HEK293 (cell line): ENCODE data around the gene MBOAT7.

Experiments
- CTCF ChIA-PET: fragments of 350-600 bp; formaldehyde crosslinking; extraction: SDS; loops from one replicate; lab custom pipeline; 2021; ENCODE audit warnings: antibody characterized with exemption; lab: Yijun Ruan, JAX
- POLR2A ChIA-PET: fragments of 300-600 bp; formaldehyde crosslinking; extraction: SDS; loops from one replicate; lab custom pipeline; 2020; ENCODE audit warnings: antibody characterized with exemption, inconsistent platforms; lab: Yijun Ruan, JAX
- H3K27ac ChIP-seq: fragments of 200-500 bp; sonication (Bioruptor generic); 2 replicates; pipeline ENCODE4 v1.5.1; 2014; ENCODE audit warnings: low read depth, low read length, control low read depth, inconsistent platforms; ENCODE audit errors: extremely low read depth
- H3K36me3 ChIP-seq, 2 experiments: fragments of 200-500 bp in 1 of 2; sonication (Bioruptor generic) in 1 of 2; 1 replicate in 1 of 2; 2 replicates in 1 of 2; pipeline ENCODE4 v1.5.1; 2014 to 2017; ENCODE audit warnings: inconsistent platforms in 2 of 2, low read length in 2 of 2; ENCODE audit not compliant: control insufficient read depth in 2 of 2, insufficient read depth in 1 of 2
- H3K4me1 ChIP-seq: fragments of 200-500 bp; sonication (Bioruptor generic); 2 replicates; pipeline ENCODE4 v1.5.1; 2014; ENCODE audit warnings: mild to moderate bottlenecking, low read length, inconsistent platforms; ENCODE audit not compliant: control insufficient read depth, insufficient read depth
- H3K4me3 ChIP-seq: 2 replicates; pipeline ENCODE4 v1.5.1; 2011; ENCODE audit warnings: low read depth, mild to moderate bottlenecking, control low read depth, low read length, moderate library complexity
- H3K9me3 ChIP-seq: fragments of 200-500 bp; sonication (Bioruptor generic); 2 replicates; pipeline ENCODE4 v1.5.1; 2014; ENCODE audit warnings: low read depth, low read length, inconsistent platforms; ENCODE audit not compliant: control insufficient read depth, insufficient read depth
- EGR2 ChIP-seq: fragments of 450-650 bp; formaldehyde crosslinking; IDR thresholded peaks from 2 replicates; pipeline ENCODE4 v1.5.1; 2016; ENCODE audit warnings: low read depth, missing biosample characterization, missing genetic modification characterization
- GLIS2 ChIP-seq: fragments of 450-650 bp; formaldehyde crosslinking; IDR thresholded peaks from 2 replicates; pipeline ENCODE4 v1.5.1; 2016; ENCODE audit warnings: missing biosample characterization, missing genetic modification characterization
- PRDM4 ChIP-seq: fragments of 450-650 bp; formaldehyde crosslinking; IDR thresholded peaks from 2 replicates; pipeline ENCODE4 v1.5.1; 2017; ENCODE audit warnings: missing biosample characterization, missing genetic modification characterization
- SETDB1 ChIP-seq: IDR thresholded peaks from one replicate; pipeline ENCODE4 v1.6.1; 2017; ENCODE audit warnings: mild to moderate bottlenecking, low read length, moderate library complexity, mixed read lengths; ENCODE audit not compliant: insufficient read length
- SP7 ChIP-seq: fragments of 450-650 bp; formaldehyde crosslinking; IDR thresholded peaks from 2 replicates; pipeline ENCODE4 v1.5.1; 2016; ENCODE audit warnings: missing biosample characterization, missing genetic modification characterization
- ZBTB7A ChIP-seq: fragments of 450-650 bp; formaldehyde crosslinking; IDR thresholded peaks from 2 replicates; pipeline ENCODE4 v1.5.1; 2016; ENCODE audit warnings: low read depth, missing biosample characterization, missing genetic modification characterization
- ZBTB8A ChIP-seq: fragments of 450-650 bp; formaldehyde crosslinking; IDR thresholded peaks from 2 replicates; pipeline ENCODE4 v1.5.1; 2016; ENCODE audit warnings: missing biosample characterization, missing genetic modification characterization
- ZFHX2 ChIP-seq: fragments of 450-650 bp; formaldehyde crosslinking; conservative IDR thresholded peaks from 2 replicates; pipeline ENCODE4 v1.5.1; 2016; ENCODE audit warnings: missing biosample characterization, missing genetic modification characterization
- ZNF292 ChIP-seq: fragments of 450-650 bp; formaldehyde crosslinking; IDR thresholded peaks from 2 replicates; pipeline ENCODE4 v1.5.1; 2016; ENCODE audit warnings: low read depth, missing biosample characterization, missing genetic modification characterization, borderline replicate concordance
- ZNF362 ChIP-seq: fragments of 450-650 bp; formaldehyde crosslinking; IDR thresholded peaks from 2 replicates; pipeline ENCODE4 v1.5.1; 2016; ENCODE audit warnings: missing biosample characterization, missing genetic modification characterization
- ZNF449 ChIP-seq: fragments of 450-650 bp; formaldehyde crosslinking; IDR thresholded peaks from 2 replicates; pipeline ENCODE4 v1.5.1; 2017; ENCODE audit warnings: missing biosample characterization, mild to moderate bottlenecking, missing genetic modification characterization, moderate library complexity
- ZNF510 ChIP-seq: fragments of 450-650 bp; formaldehyde crosslinking; IDR thresholded peaks from 2 replicates; pipeline ENCODE4 v1.5.1; 2018; ENCODE audit warnings: mild to moderate bottlenecking, missing genetic modification characterization, missing biosample characterization; ENCODE audit not compliant: insufficient replicate concordance
- ZNF544 ChIP-seq: fragments of 450-650 bp; formaldehyde crosslinking; IDR thresholded peaks from 2 replicates; pipeline ENCODE4 v1.5.0; 2017; ENCODE audit warnings: missing biosample characterization, missing genetic modification characterization
- ZNF558 ChIP-seq: fragments of 450-650 bp; formaldehyde crosslinking; IDR thresholded peaks from 2 replicates; pipeline ENCODE4 v1.5.1; 2016; ENCODE audit warnings: missing biosample characterization, missing genetic modification characterization
- ZNF639 ChIP-seq: fragments of 450-650 bp; formaldehyde crosslinking; IDR thresholded peaks from 2 replicates; pipeline ENCODE4 v1.5.1; 2016; ENCODE audit warnings: missing biosample characterization, missing genetic modification characterization
- ZNF664 ChIP-seq: fragments of 450-650 bp; formaldehyde crosslinking; IDR thresholded peaks from 2 replicates; pipeline ENCODE4 v1.5.1; 2016; ENCODE audit warnings: missing biosample characterization, missing genetic modification characterization
- ZNF837 ChIP-seq: fragments of 450-650 bp; formaldehyde crosslinking; IDR thresholded peaks from 2 replicates; pipeline ENCODE4 v1.5.1; 2016; ENCODE audit warnings: missing biosample characterization, missing genetic modification characterization

MBOAT7 gene

GRCh38 chr19:54147676-54148075, 41.7 kb downstream of the MBOAT7 start:
- TF ChIP-seq ZNF449 (tag by site-specific recombination) (no peak), ZBTB7A (tag by site-specific recombination) (no peak), GLIS2 (tag by site-specific recombination) (no peak), ZNF664 (tag by site-specific recombination) (no peak), ZNF362 (no peak), ZNF292 (tag by site-specific recombination) (no peak), ZNF510 (no peak), ZNF558 (tag by site-specific recombination) (no peak), ZNF544 (tag by site-specific recombination) (no peak), SETDB1 (no peak), ZNF639 (tag by site-specific recombination) (no peak), PRDM4 (no peak), SP7 (tag by site-specific recombination) (no peak), ZBTB8A (tag by site-specific recombination) (no peak)
- Histone ChIP-seq H3K9me3 (no peaks in the 10 kb centered on the region), H3K36me3 (peaks cover 70 to 98% of the 10 kb centered on the region in 2 experiments), H3K27ac (no peak overlapping the region), H3K4me3 (no peak overlapping the region), H3K4me1 (no peaks in the 10 kb centered on the region)
- ChIA-PET POLR2A (interaction anchor here (3.9 to 8.0 kb wide), 2 partner anchors 9 to 11 kb away, joined by 23 to 87 read pairs; partner anchors contain the start of genes CNOT3 and LENG1), CTCF (no interaction called here)

GRCh38 chr19:54145541-54146158, 43.7 kb downstream of the MBOAT7 start:
- H3K9me3 ChIP-seq: no peaks in the 10 kb centered on the region
- ChIA-PET CTCF (interaction anchor here (0.6 kb wide), 1 partner anchor 14 kb away, joined by 3 read pairs; no protein-coding TSS in a partner anchor), POLR2A (interaction anchor here (1.5 kb wide), 1 partner anchor 9 kb away, joined by 8 read pairs; the partner anchor contains the start of gene CNOT3)
- H3K27ac ChIP-seq: no peak overlapping the region
- TF ChIP-seq EGR2 (tag by site-specific recombination): peak; percentile 54; the same call in 1 of the 2 replicates
- TF ChIP-seq ZNF837 (tag by site-specific recombination): no peak
- peak; percentile 38 for TF ChIP-seq ZFHX2 (tag by site-specific recombination)
- H3K4me3 ChIP-seq: no peak overlapping the region
- no peaks in the 10 kb centered on the region for H3K4me1 ChIP-seq
- H3K36me3 ChIP-seq: peaks cover 65 to 99% of the 10 kb centered on the region in 2 experiments
